Kidney (tissue), 14 donors: ENCODE data around the gene VEZF1. TPM values are rescaled to one million over a fixed set of nuclear protein-coding genes. Genes with fewer than 3 reads are reported as not detected.

Experiments used
- DNase-seq, 5 donors: peaks; one replicate each; pipeline ENCODE4 v3.0.0-alpha.2; 2013 to 2020
- FAIRE-seq: peaks from 2 replicates; lab custom pipeline; 2012; peaks lifted over from hg19 to GRCh38; lab: Jason Lieb, UNC
- H3K27ac ChIP-seq, 2 donors: one replicate each; pipeline ENCODE4 v1.7.0; 2013; ENCODE audit warnings: low read depth in 2 of 2, low read length in 2 of 2, inconsistent platforms in 1 of 2
- H3K27me3 ChIP-seq: one replicate; pipeline ENCODE4 v1.7.1; 2013; ENCODE audit warnings: low read length, inconsistent platforms; ENCODE audit not compliant: control insufficient read depth, insufficient read depth
- H3K36me3 ChIP-seq, 3 donors: one replicate each; pipeline versions ENCODE4 v1.7.0 to v1.7.1; 2013; ENCODE audit warnings: low read length in 3 of 3, control low read depth in 1 of 3, inconsistent platforms in 1 of 3; ENCODE audit not compliant: insufficient read depth in 3 of 3, control insufficient read depth in 2 of 3
- H3K4me1 ChIP-seq, 3 donors: one replicate each; pipeline versions ENCODE4 v1.7.0 to v1.7.1; 2013; ENCODE audit warnings: low read length in 3 of 3, inconsistent platforms in 1 of 3, low read depth in 1 of 3; ENCODE audit not compliant: control insufficient read depth in 2 of 3, insufficient read depth in 2 of 3
- H3K4me3 ChIP-seq, 3 donors: one replicate each; pipeline versions ENCODE4 v1.7.0 to v1.8.1; 2013; ENCODE audit warnings: low read length in 3 of 3, control low read depth in 1 of 3, inconsistent platforms in 1 of 3
- H3K9ac ChIP-seq, 3 donors: one replicate each; pipeline versions ENCODE4 v1.7.0 to v1.7.1; 2013; ENCODE audit warnings: low read length in 3 of 3, control low read depth in 1 of 3, inconsistent platforms in 1 of 3
- H3K9me3 ChIP-seq, 3 donors: one replicate each; pipeline versions ENCODE4 v1.7.0 to v1.7.1; 2013; ENCODE audit warnings: low read length in 3 of 3, control low read depth in 1 of 3, inconsistent platforms in 1 of 3; ENCODE audit not compliant: control insufficient read depth in 2 of 3, insufficient read depth in 1 of 3
- intact Hi-C: fragments of 100-400 bp; cut with DNase I; formaldehyde crosslinking; loops from one replicate; pipeline ENCODE4 v1.11.1; 2022
- polyA plus RNA-seq: library from polyadenylated mRNA; stranded (reverse); fragments of 350-450 nt; fragmentation: Illumina TruSeq; extraction: RNeasy Lipid Tissue Mini Kit (QIAGEN cat#74804); gene quantifications from one replicate; pipeline ENCODE4 v1.2.3, GENCODE V29; 2014; ENCODE audit warnings: low read depth, low replicate concordance; ENCODE audit not compliant: insufficient read depth
- total RNA-seq: library from RNA; stranded (reverse); fragmentation: NEBNext Ultra II Directional; extraction: Animal tissue kit (Norgen Biotek cat#: 25700); gene quantifications from one replicate; pipeline ENCODE4 v1.2.1, GENCODE V29; 2021
- TF ChIP-seq, protein P1 (sequence below): IDR thresholded peaks from 3 replicates; pipeline ENCODE4 v1.5.1; 2012; ENCODE audit warnings: mild to moderate bottlenecking, moderate library complexity, borderline replicate concordance; ENCODE audit not compliant: insufficient read depth; ENCODE audit errors: extremely low read depth
- donor health status: control.
- donor health status: control.
- donor health status: control.
- donor health status: control.
- donor health status: control.
- donor health status: DM: yes; HTN: yes; CAD: no.
- donor health status: Normal renal cell carcinoma (clear cell type).

VEZF1 gene
- total and polyA plus RNA-seq, 2 donors from 2014 or later = 26.0 to 92.5 TPM

DNA sequence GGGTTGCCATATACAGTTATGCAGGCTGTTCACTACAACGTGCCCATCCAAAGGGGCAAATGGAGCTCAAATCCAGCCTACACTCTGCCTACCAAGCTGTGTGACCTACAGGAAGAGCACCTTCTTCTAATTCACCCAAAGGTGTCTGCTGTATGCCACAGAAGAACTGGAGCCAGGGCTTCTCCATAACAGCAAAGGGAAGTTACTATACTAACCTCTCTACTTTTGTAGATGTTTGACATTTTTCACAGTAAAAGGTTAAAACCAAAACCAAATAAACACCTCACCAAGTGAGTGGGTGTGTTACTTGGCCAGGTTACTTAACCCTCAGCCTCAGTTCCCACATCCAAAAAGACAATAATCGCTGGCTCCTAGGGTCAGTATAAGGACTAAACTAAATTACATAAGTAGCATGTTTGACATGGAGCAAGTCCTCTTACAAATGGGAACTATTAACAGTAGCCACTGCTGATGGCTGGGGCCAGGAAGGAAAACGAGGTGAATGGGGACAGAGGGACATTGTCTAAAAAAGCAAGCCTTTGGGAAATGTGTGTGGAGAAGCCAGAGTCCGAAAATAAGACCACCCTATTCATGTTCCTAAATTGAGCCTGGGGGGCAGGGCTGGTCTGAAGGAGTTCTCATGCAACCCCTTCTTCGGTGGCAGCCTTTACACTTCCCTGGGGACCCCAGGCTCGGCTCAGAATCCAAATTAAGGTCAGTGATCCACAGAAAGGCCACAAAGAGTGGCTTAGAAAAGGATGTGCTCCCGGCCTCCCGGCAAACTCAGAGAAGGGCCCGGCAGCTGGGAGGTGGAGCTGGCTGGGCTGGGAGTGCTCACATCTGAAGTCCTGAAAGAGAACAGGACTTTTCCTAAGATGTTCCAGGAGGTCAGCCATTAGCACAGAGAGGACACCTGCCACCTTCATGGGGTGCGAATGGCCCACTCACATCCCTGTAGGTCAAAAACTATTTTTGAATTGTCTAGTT is 46.4 kb downstream of the VEZF1 start:
- no peaks in the 10 kb centered on the region for H3K36me3 ChIP-seq
- DNase-seq = no peak
- H3K4me1 ChIP-seq = peaks cover 8 to 42% (median 42%) of the 10 kb centered on the region in 3 donors
- FAIRE-seq = no peak
- no peaks in the 10 kb centered on the region for H3K27me3 ChIP-seq
- peak overlapping the region; percentile 61 to 66 for H3K27ac ChIP-seq
- no peak overlapping the region for H3K9ac ChIP-seq
- no peak overlapping the region for H3K4me3 ChIP-seq
- TF ChIP-seq, protein P1, sequence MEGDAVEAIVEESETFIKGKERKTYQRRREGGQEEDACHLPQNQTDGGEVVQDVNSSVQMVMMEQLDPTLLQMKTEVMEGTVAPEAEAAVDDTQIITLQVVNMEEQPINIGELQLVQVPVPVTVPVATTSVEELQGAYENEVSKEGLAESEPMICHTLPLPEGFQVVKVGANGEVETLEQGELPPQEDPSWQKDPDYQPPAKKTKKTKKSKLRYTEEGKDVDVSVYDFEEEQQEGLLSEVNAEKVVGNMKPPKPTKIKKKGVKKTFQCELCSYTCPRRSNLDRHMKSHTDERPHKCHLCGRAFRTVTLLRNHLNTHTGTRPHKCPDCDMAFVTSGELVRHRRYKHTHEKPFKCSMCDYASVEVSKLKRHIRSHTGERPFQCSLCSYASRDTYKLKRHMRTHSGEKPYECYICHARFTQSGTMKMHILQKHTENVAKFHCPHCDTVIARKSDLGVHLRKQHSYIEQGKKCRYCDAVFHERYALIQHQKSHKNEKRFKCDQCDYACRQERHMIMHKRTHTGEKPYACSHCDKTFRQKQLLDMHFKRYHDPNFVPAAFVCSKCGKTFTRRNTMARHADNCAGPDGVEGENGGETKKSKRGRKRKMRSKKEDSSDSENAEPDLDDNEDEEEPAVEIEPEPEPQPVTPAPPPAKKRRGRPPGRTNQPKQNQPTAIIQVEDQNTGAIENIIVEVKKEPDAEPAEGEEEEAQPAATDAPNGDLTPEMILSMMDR = no peak
- no peaks in the 10 kb centered on the region for H3K9me3 ChIP-seq
- intact Hi-C loops = no loop called here

- H3K9me3 ChIP-seq = no peaks in the 10 kb centered on the region
- intact Hi-C loops = no loop called here
- H3K4me3 ChIP-seq = no peak overlapping the region
- H3K27me3 ChIP-seq = no peaks in the 10 kb centered on the region
- peak overlapping the region; percentile 61 to 66 for H3K27ac ChIP-seq
- H3K9ac ChIP-seq = no peak overlapping the region
- H3K4me1 ChIP-seq = peaks cover 5 to 43% (median 42%) of the 10 kb centered on the region in 3 donors
- DNase-seq (no peak), FAIRE-seq (no peak)
- H3K36me3 ChIP-seq = no peaks in the 10 kb centered on the region
- TF ChIP-seq, protein P1 = no peak
These were observed 47.3 kb downstream of the VEZF1 start for GRCh38 chr17:57940653-57941329.

GRCh38 chr17:57940231-57940630 is 47.8 kb downstream of the VEZF1 start:
- Histone ChIP-seq H3K9me3 (no peaks in the 10 kb centered on the region), H3K4me3 (no peak overlapping the region), H3K36me3 (no peaks in the 10 kb centered on the region), H3K27me3 (no peaks in the 10 kb centered on the region), H3K27ac (peak overlapping the region; percentile 27 to 51), H3K4me1 (peaks cover 5 to 47% (median 47%) of the 10 kb centered on the region in 3 donors), H3K9ac (no peak overlapping the region)
- FAIRE-seq (no peak), DNase-seq (no peak)
- intact Hi-C loops = no loop called here
- TF ChIP-seq, protein P1 = no peak
